ENCODE data around the gene ABHD12.
"Not testable (repeated sequence)": the region's sequence is repeated elsewhere in the genome, so short reads cannot be mapped to it uniquely, and the experiment has no call there.

The ABHD12 gene

DNA sequence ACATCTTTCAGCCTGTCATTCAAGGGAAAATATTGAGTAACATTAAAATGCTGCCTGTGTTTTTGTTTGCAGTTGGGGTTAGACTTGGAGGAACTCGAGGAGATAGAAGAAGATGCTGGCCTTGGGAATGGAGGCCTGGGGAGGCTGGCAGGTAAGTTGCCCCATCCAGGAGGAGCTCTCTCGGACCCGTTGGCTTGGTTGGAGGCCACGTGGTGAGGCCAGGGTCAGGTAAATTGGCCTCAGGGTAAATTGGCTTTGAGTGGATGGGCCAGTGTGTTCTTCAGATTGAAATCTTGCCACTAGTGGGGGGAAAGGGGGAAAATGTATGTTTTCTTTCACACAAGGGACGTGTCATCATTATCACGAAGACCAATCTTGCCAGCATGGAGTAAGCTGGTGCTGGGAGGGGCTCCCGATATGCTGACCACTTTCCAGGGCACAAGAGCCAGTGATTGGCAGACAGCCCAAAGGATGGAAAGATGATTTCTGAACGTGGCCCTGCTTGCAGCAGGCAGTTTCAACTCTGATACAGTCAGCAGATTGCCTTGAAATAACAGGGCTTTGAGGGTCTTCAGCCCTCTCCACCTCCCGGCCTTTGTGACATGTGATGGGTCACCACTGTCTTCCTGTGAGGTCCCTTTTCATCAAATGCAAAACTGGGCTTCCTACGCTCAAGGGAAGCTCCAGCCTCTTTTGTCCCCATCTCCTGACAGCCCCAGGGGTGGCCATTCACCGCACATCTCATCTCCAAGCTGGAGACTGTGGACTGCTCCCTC is 121.4 kb downstream of the ABHD12 start:
- no peak overlapping the region for H3K4me2 ChIP-seq (ENCODE audit: insufficient read depth, low read length)
- no peaks in the 10 kb centered on the region for H3K4me1 ChIP-seq (ENCODE audit: insufficient read depth, low read length)
- H3K4me3 ChIP-seq (ENCODE audit: low read depth in 1 of 2, low read length in 2 of 2) = no peak overlapping the region
- H3K9ac ChIP-seq (ENCODE audit: low read depth, low read length) = no peak overlapping the region
- no peak overlapping the region for H3K27ac ChIP-seq (ENCODE audit: low read length)
- ATAC-seq (ENCODE audit: insufficient read depth, low read depth) (no peak), DNase-seq (no peak)
- no peaks in the 10 kb centered on the region for H3K9me3 ChIP-seq (ENCODE audit: insufficient read depth, low read length, severe bottlenecking)
- 0 out of 2 replicates have a peak, but pooled peaks cover 3% of the 10 kb centered on the region for H3K79me2 ChIP-seq (ENCODE audit: insufficient read depth, low read length)
- peaks cover 4% of the 10 kb centered on the region; the same call in 1 of the 2 replicates for H4K20me1 ChIP-seq (ENCODE audit: insufficient read depth, low read length)
- no peak for TF ChIP-seq CTCF (IDR thresholded peaks at IDR 0.05; ENCODE audit: borderline replicate concordance, extremely low read depth, low read length, poor library complexity, severe bottlenecking)
- TF ChIP-seq EZH2 (IDR thresholded peaks at IDR 0.05; ENCODE audit: borderline replicate concordance, low read depth, low read length, severe bottlenecking) = no peak
- H2AFZ ChIP-seq (ENCODE audit: low read depth, low read length) = no peak overlapping the region
- no peaks in the 10 kb centered on the region for H3K27me3 ChIP-seq (ENCODE audit: insufficient read depth, low read length, poor library complexity)
- H3K36me3 ChIP-seq (ENCODE audit: insufficient read depth, low read length) = peaks cover 54% of the 10 kb centered on the region

DNA sequence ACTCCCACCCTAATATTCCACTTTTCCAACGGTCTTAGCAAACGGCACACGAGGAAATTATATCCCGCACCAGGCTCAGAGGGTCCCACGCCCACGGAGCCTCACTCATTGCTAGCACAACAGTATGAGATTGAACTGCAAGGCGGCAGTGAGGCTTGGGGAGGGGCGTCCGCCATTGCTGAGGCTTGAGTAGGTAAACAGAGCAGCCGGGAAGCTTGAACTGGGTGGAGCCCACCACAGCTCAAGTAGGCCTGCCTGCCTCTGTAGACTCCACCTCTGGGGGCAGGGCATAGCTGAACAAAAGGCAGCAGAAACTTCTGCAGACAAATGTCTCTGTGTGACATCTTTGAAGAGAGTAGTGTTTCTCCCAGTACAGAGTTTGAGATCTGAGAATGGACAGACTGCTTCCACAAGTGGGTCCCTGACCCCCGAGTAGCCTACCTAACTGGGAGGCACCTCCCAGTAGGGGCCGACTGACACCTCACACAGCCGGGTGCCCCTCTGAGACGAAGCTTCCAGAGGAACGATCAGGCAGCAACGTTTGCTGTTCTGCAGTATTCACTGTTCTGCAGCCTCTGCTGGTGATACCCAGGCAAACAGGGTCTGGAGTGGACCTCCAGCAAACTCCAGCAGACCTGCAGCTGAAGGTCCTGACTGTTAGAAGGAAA is 129.7 kb downstream of the ABHD12 start:
- peaks cover 33% of the 10 kb centered on the region for H3K79me2 ChIP-seq (ENCODE audit: insufficient read depth, low read length)
- not testable (repeated sequence) for H3K9me3 ChIP-seq (ENCODE audit: insufficient read depth, low read length, severe bottlenecking)

DNA sequence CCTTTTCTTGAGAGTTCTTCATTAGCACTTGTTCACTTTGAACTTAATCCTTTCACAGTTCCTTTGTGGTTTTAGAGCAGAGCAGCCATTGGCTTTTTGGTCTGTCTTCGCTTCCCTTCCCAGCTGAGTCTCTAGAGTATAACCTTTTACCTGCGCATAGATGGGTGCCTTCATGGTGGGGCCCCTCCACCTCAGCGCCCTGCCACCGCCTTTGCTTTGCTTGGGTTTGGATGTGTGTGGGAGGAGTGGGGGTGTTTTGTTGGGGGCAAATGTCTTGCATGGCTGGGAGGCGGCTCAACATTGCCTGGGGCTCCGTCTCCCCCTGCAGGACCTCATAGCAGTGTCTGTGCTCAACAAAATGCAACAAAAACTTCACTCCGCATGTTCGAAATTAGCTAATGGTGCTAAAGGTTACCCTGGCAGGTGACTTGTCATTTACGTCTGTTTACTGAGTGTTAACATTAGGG is 130.8 kb downstream of the ABHD12 start:
- H3K4me3 ChIP-seq (ENCODE audit: low read depth in 1 of 2, low read length in 2 of 2) = no peak overlapping the region
- peaks cover 26% of the 10 kb centered on the region for H4K20me1 ChIP-seq (ENCODE audit: insufficient read depth, low read length)
- peaks cover 40% of the 10 kb centered on the region for H3K79me2 ChIP-seq (ENCODE audit: insufficient read depth, low read length)
- no peak overlapping the region for H3K9ac ChIP-seq (ENCODE audit: low read depth, low read length)
- peaks cover 45% of the 10 kb centered on the region for H3K36me3 ChIP-seq (ENCODE audit: insufficient read depth, low read length)
- H3K4me1 ChIP-seq (ENCODE audit: insufficient read depth, low read length) = 0 out of 2 replicates have a peak, but pooled peaks cover 8% of the 10 kb centered on the region
- H3K27me3 ChIP-seq (ENCODE audit: insufficient read depth, low read length, poor library complexity) = no peaks in the 10 kb centered on the region
- 0 out of 3 replicates have a peak, but pooled peaks have one; percentile 22 for ATAC-seq (ENCODE audit: insufficient read depth, low read depth)
- DNase-seq = no peak
- TF ChIP-seq EZH2 (IDR thresholded peaks at IDR 0.05; ENCODE audit: borderline replicate concordance, low read depth, low read length, severe bottlenecking) (no peak), CTCF (IDR thresholded peaks at IDR 0.05; ENCODE audit: borderline replicate concordance, extremely low read depth, low read length, poor library complexity, severe bottlenecking) (peak; percentile 21)
- H3K4me2 ChIP-seq (ENCODE audit: insufficient read depth, low read length) = no peak overlapping the region
- H3K9me3 ChIP-seq (ENCODE audit: insufficient read depth, low read length, severe bottlenecking) = no peaks in the 10 kb centered on the region
- no peak overlapping the region for H2AFZ ChIP-seq (ENCODE audit: low read depth, low read length)
- H3K27ac ChIP-seq (ENCODE audit: low read length) = no peak overlapping the region

More for the DNA sequence above, 129.7 kb downstream of the ABHD12 start:
- ATAC-seq (ENCODE audit: insufficient read depth, low read depth); H3K9ac ChIP-seq (ENCODE audit: low read depth, low read length); DNase-seq; H3K4me2 ChIP-seq (ENCODE audit: insufficient read depth, low read length); H3K4me3 ChIP-seq (ENCODE audit: low read depth in 1 of 2, low read length in 2 of 2); H3K4me1 ChIP-seq (ENCODE audit: insufficient read depth, low read length); H3K27me3 ChIP-seq (ENCODE audit: insufficient read depth, low read length, poor library complexity); H2AFZ ChIP-seq (ENCODE audit: low read depth, low read length); H3K27ac ChIP-seq (ENCODE audit: low read length): not testable (repeated sequence)
- H4K20me1 ChIP-seq (ENCODE audit: insufficient read depth, low read length) = peaks cover 19% of the 10 kb centered on the region; the same call in 1 of the 2 replicates
- H3K36me3 ChIP-seq (ENCODE audit: insufficient read depth, low read length) = peaks cover 39% of the 10 kb centered on the region

DNA sequence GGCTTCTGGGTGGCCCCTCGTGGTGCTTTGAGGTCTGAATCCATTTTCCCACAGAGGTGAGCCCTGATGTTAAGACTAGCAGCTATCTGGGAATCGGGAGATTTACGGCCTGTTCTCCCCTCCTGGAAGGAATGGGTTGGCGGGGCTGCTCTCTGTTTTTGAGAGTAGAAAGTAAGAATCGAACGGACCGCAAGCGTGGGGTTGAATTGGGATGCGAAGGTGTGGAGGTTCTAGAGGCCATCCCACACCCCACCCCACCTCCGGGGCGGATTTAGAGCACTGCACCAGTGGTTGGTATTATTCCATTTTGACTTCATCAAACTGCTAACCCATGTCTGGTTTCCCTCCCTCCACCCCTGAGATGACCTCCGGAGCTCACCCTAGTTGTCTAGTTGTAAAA is 131.3 kb downstream of the ABHD12 start:
- no peak overlapping the region for H3K27ac ChIP-seq (ENCODE audit: low read length)
- TF ChIP-seq CTCF (IDR thresholded peaks at IDR 0.05; ENCODE audit: borderline replicate concordance, extremely low read depth, low read length, poor library complexity, severe bottlenecking) (no peak), EZH2 (IDR thresholded peaks at IDR 0.05; ENCODE audit: borderline replicate concordance, low read depth, low read length, severe bottlenecking) (no peak)
- no peaks in the 10 kb centered on the region for H3K27me3 ChIP-seq (ENCODE audit: insufficient read depth, low read length, poor library complexity)
- 0 out of 2 replicates have a peak, but pooled peaks cover 8% of the 10 kb centered on the region for H3K4me1 ChIP-seq (ENCODE audit: insufficient read depth, low read length)
- H3K79me2 ChIP-seq (ENCODE audit: insufficient read depth, low read length) = peaks cover 45% of the 10 kb centered on the region
- H3K4me2 ChIP-seq (ENCODE audit: insufficient read depth, low read length) = no peak overlapping the region
- peaks cover 50% of the 10 kb centered on the region for H3K36me3 ChIP-seq (ENCODE audit: insufficient read depth, low read length)
- DNase-seq (no peak), ATAC-seq (ENCODE audit: insufficient read depth, low read depth) (no peak)
- H4K20me1 ChIP-seq (ENCODE audit: insufficient read depth, low read length) = peaks cover 31% of the 10 kb centered on the region
- H3K9ac ChIP-seq (ENCODE audit: low read depth, low read length) = no peak overlapping the region
- H3K9me3 ChIP-seq (ENCODE audit: insufficient read depth, low read length, severe bottlenecking) = no peaks in the 10 kb centered on the region
- H2AFZ ChIP-seq (ENCODE audit: low read depth, low read length) = no peak overlapping the region
- no peak overlapping the region for H3K4me3 ChIP-seq (ENCODE audit: low read depth in 1 of 2, low read length in 2 of 2)

Measured in DND-41 (cell line).